Hepatocyte (in vitro differentiated cells): ENCODE results near the gene GOLGA6L10.

Experiments
- CTCF ChIP-seq: fragments of 200-600 bp; sonication (generic); IDR thresholded peaks from 2 replicates; pipeline ENCODE4 v1.5.1; 2016; ENCODE audit warnings: antibody characterized with exemption, mild to moderate bottlenecking; ENCODE audit not compliant: poor library complexity
- EZH2phosphoT487 ChIP-seq: fragments of 200-600 bp; sonication (generic); IDR thresholded peaks from one replicate; pipeline ENCODE4 v1.6.1; 2018; ENCODE audit warnings: antibody characterized with exemption, mild to moderate bottlenecking, low read depth, moderate library complexity; ENCODE audit not compliant: unreplicated experiment, severe bottlenecking

- no peak for TF ChIP-seq CTCF
- TF ChIP-seq EZH2phosphoT487: no peak
These were observed 33.6 kb downstream of the GOLGA6L10 start for GRCh38 chr15:82315519-82316246.
